AG09319 (cell line): ENCODE measurements around the gene NPHP4.

Experiments
- DNase-seq: peaks from one replicate; pipeline ENCODE4 v3.0.0-alpha.2; 2010; ENCODE audit warnings: low read depth; ENCODE audit errors: extremely low read depth
- CTCF ChIP-seq: IDR thresholded peaks from 2 replicates; pipeline ENCODE4 v1.5.1; 2011; ENCODE audit warnings: low read depth, mild to moderate bottlenecking, inconsistent platforms, low read length, moderate library complexity

The NPHP4 gene

GRCh38 chr1:5840551-5841001 is 151.6 kb downstream of the NPHP4 start:
- DNase-seq, result no peak
- TF ChIP-seq CTCF, result no peak

- no peak for TF ChIP-seq CTCF
- no peak for DNase-seq
Measured at GRCh38 chr1:5839881-5840550, 152.2 kb downstream of the NPHP4 start.

- DNase-seq, result no peak
- no peak for TF ChIP-seq CTCF
Measured at GRCh38 chr1:5839161-5839880, 152.9 kb downstream of the NPHP4 start.

GRCh38 chr1:5837976-5838653 is 154.1 kb downstream of the NPHP4 start:
- TF ChIP-seq CTCF, result no peak
- DNase-seq, result no peak

GRCh38 chr1:5836776-5837440 is 155.3 kb downstream of the NPHP4 start:
- no peak for DNase-seq
- TF ChIP-seq CTCF, result no peak

- no peak for TF ChIP-seq CTCF
- DNase-seq, result no peak
Measured at GRCh38 chr1:5835179-5835562, 157.1 kb downstream of the NPHP4 start.
